Measurements from ENCODE around the gene AGBL4. TPM values are rescaled to one million over a fixed set of nuclear protein-coding genes. Genes with fewer than 3 reads are reported as not detected.

AGBL4 gene
- total RNA-seq, 1 donor from 2014 or later = under 0.01 TPM

DNA sequence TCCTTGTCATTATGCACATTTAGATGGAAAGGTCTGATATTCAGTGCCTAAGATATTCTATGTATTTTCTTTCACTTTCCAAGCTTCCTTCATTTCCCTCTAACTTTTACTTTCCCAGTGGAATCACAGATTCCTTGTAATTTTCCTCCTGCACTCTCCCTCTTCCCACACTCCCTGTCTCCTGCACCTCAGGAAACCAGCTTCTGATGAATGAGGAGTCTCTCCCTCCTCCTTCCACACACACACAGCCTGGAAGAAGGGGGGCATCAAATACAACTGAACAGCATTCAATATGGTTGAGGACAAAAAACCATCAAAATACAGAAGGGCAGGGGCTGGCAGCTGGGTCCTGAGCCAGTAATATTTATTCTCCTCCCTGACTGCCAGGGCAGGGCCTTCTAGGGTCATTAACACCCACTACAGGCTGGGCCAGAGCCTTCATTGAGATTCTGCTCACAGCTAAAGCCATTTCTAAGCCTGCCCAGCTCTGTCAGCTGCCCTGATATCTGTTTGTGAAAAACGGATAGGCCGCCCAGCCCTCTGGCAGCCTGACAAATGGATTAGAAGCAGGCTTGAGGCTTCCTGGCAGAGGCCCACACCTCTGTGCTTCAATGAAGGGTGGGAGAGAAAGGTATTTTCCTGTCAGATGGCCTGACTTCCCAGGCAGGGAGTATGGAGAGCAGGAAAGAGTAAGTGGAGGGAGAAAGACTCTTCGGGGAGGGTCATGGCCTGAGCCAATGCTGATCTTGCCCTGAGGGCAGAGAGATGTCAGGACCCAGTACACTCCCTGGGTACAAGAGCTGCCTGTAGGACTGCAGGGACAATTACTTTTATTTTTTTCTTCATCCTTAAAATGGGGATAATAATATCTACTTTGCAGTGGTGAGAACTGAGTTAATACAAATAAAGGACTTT, 1412.9 kb downstream of the AGBL4 start:
- H3K27ac ChIP-seq (ENCODE audit: low read depth, low read length) = no peak overlapping the region
- no peaks in the 10 kb centered on the region for H3K27me3 ChIP-seq (ENCODE audit: control insufficient read depth in 3 of 3, insufficient read depth in 3 of 3, low read length in 3 of 3)
- H3K4me3 ChIP-seq (ENCODE audit: low read length in 3 of 3) = no peak overlapping the region
- H3K9me3 ChIP-seq (ENCODE audit: control insufficient read depth in 3 of 3, low read length in 3 of 3) = no peaks in the 10 kb centered on the region
- no peak overlapping the region for H3K9ac ChIP-seq (ENCODE audit: low read depth in 1 of 3, low read length in 3 of 3)
- H3K4me1 ChIP-seq (ENCODE audit: control insufficient read depth in 3 of 3, insufficient read depth in 3 of 3, low read length in 3 of 3) = peaks cover 0 to 3% (median 0%) of the 10 kb centered on the region in 3 donors
- no peaks in the 10 kb centered on the region for H3K36me3 ChIP-seq (ENCODE audit: control insufficient read depth in 3 of 3, insufficient read depth in 3 of 3, low read length in 3 of 3)

DNA sequence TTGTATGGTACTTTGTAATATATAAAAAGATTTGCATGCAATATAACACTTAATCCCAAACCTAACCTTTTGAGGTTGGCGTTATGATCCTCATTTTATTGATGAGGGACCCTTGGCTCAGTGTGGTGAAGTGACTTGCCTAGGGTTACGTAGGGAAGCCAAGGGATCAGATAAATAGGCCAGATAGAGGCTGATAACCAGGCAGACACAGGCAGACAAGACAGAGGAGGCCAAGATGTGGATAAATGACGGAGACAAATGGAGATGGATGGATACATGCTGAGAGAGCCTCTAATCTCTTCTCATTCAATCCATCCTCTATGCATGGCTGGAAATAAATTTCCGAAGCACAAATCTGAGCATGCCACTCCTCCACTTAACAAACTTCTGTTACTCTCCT, 1414.9 kb downstream of the AGBL4 start:
- H3K9ac ChIP-seq (ENCODE audit: low read depth in 1 of 3, low read length in 3 of 3) = no peak overlapping the region
- no peak overlapping the region for H3K4me3 ChIP-seq (ENCODE audit: low read length in 3 of 3)
- H3K4me1 ChIP-seq (ENCODE audit: control insufficient read depth in 3 of 3, insufficient read depth in 3 of 3, low read length in 3 of 3) = peaks cover 0 to 3% (median 0%) of the 10 kb centered on the region in 3 donors
- H3K9me3 ChIP-seq (ENCODE audit: control insufficient read depth in 3 of 3, low read length in 3 of 3) = no peaks in the 10 kb centered on the region
- no peak overlapping the region for H3K27ac ChIP-seq (ENCODE audit: low read depth, low read length)
- H3K27me3 ChIP-seq (ENCODE audit: control insufficient read depth in 3 of 3, insufficient read depth in 3 of 3, low read length in 3 of 3) = no peaks in the 10 kb centered on the region
- H3K36me3 ChIP-seq (ENCODE audit: control insufficient read depth in 3 of 3, insufficient read depth in 3 of 3, low read length in 3 of 3) = no peaks in the 10 kb centered on the region

DNA sequence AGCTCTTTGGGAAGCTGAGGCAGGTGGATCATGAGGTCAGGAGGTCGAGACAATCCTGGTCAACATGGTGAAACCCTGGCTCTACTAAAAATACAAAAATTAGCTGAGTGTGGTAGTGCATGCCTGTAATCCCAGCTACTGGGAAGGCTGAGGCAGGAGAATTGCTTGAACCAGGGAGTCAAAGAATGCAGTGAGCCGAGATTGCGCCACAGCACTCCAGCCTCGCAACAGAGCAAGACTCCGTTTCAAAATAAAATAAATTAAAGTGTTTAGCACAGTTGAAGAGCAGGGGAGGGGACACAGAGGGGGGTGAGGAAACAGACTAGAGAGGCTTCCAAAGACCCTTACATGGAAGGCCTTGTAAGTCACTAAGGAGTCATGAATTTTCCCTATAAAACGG, 1420.5 kb downstream of the AGBL4 start:
- Histone ChIP-seq H3K27ac (ENCODE audit: low read depth, low read length) (no peak overlapping the region), H3K4me3 (ENCODE audit: low read length in 3 of 3) (no peak overlapping the region), H3K36me3 (ENCODE audit: control insufficient read depth in 3 of 3, insufficient read depth in 3 of 3, low read length in 3 of 3) (no peaks in the 10 kb centered on the region), H3K27me3 (ENCODE audit: control insufficient read depth in 3 of 3, insufficient read depth in 3 of 3, low read length in 3 of 3) (no peaks in the 10 kb centered on the region), H3K4me1 (ENCODE audit: control insufficient read depth in 3 of 3, insufficient read depth in 3 of 3, low read length in 3 of 3) (no peaks in the 10 kb centered on the region), H3K9ac (ENCODE audit: low read depth in 1 of 3, low read length in 3 of 3) (no peak overlapping the region), H3K9me3 (ENCODE audit: control insufficient read depth in 3 of 3, low read length in 3 of 3) (no peaks in the 10 kb centered on the region)

DNA sequence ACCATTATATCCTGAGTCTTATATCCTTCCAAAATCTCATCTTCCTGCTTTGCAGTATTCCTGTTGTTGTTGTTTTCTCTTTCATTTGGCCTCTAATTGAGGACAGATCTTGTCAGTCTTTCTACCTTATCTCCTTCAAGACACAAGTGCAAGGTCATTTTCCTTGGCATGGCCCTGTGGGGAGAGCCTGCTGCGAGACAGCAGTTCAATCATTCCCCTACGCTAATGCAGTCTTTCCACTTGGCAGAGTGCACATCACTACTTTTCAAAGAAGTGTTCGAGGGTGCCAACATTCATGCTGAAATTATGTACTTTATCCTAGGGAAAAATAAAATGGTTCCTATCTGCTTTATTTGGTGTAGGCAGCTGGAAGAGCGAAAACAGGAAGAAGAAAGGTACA, 1421.4 kb downstream of the AGBL4 start:
- Histone ChIP-seq H3K9me3 (ENCODE audit: control insufficient read depth in 3 of 3, low read length in 3 of 3) (no peaks in the 10 kb centered on the region), H3K27me3 (ENCODE audit: control insufficient read depth in 3 of 3, insufficient read depth in 3 of 3, low read length in 3 of 3) (no peaks in the 10 kb centered on the region), H3K4me1 (ENCODE audit: control insufficient read depth in 3 of 3, insufficient read depth in 3 of 3, low read length in 3 of 3) (no peaks in the 10 kb centered on the region), H3K4me3 (ENCODE audit: low read length in 3 of 3) (no peak overlapping the region), H3K9ac (ENCODE audit: low read depth in 1 of 3, low read length in 3 of 3) (no peak overlapping the region), H3K36me3 (ENCODE audit: control insufficient read depth in 3 of 3, insufficient read depth in 3 of 3, low read length in 3 of 3) (no peaks in the 10 kb centered on the region), H3K27ac (ENCODE audit: low read depth, low read length) (no peak overlapping the region)

DNA sequence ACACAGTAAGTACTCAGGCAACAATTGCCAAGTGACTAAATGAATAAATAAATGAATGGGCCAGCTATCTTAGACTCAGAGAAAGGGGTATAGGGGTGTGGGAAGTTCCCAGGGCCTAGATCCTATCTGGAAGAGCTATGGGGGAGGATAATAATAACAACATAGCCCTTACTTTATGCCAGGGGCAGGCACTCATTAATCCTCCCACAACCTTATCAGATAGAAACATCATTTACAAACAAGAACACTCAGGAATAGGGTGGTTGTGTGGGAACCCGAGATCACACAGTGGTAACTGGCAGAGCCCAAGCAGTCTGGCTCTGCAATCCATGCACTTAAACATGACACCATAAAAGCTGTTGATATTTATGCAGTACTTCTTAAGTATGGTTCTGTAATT, 1423.6 kb downstream of the AGBL4 start:
- Histone ChIP-seq H3K9ac (ENCODE audit: low read depth in 1 of 3, low read length in 3 of 3) (no peak overlapping the region), H3K9me3 (ENCODE audit: control insufficient read depth in 3 of 3, low read length in 3 of 3) (no peaks in the 10 kb centered on the region), H3K36me3 (ENCODE audit: control insufficient read depth in 3 of 3, insufficient read depth in 3 of 3, low read length in 3 of 3) (no peaks in the 10 kb centered on the region), H3K4me1 (ENCODE audit: control insufficient read depth in 3 of 3, insufficient read depth in 3 of 3, low read length in 3 of 3) (no peaks in the 10 kb centered on the region), H3K27me3 (ENCODE audit: control insufficient read depth in 3 of 3, insufficient read depth in 3 of 3, low read length in 3 of 3) (no peaks in the 10 kb centered on the region), H3K4me3 (ENCODE audit: low read length in 3 of 3) (no peak overlapping the region), H3K27ac (ENCODE audit: low read depth, low read length) (no peak overlapping the region)

DNA sequence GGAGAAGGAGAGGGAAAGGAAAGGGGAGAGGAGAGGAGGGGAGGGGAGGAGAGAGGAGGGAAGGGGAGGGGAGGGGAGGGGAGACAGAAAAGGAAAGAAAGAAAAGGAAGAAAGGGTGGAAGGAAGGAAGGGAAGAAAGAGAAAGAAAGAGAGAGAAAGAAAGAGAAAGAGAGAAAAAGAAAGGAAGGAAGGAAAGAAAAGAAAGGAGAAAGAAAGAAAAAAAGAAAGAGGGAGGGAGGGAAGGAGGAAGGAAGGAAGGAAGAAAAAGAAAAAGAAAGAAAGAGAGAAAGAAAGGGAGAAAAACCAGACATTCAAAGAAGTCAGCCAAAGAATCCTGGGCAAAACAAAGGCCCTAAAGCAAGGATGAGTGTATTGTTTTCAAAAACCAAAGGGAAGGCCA, 1426.1 kb downstream of the AGBL4 start:
- no peaks in the 10 kb centered on the region for H3K9me3 ChIP-seq (ENCODE audit: control insufficient read depth in 3 of 3, low read length in 3 of 3)
- H3K27ac ChIP-seq (ENCODE audit: low read depth, low read length) = no peak overlapping the region
- H3K36me3 ChIP-seq (ENCODE audit: control insufficient read depth in 3 of 3, insufficient read depth in 3 of 3, low read length in 3 of 3) = no peaks in the 10 kb centered on the region
- no peak overlapping the region for H3K4me3 ChIP-seq (ENCODE audit: low read length in 3 of 3)
- no peak overlapping the region for H3K9ac ChIP-seq (ENCODE audit: low read depth in 1 of 3, low read length in 3 of 3)
- no peaks in the 10 kb centered on the region for H3K4me1 ChIP-seq (ENCODE audit: control insufficient read depth in 3 of 3, insufficient read depth in 3 of 3, low read length in 3 of 3)
- no peaks in the 10 kb centered on the region for H3K27me3 ChIP-seq (ENCODE audit: control insufficient read depth in 3 of 3, insufficient read depth in 3 of 3, low read length in 3 of 3)

DNA sequence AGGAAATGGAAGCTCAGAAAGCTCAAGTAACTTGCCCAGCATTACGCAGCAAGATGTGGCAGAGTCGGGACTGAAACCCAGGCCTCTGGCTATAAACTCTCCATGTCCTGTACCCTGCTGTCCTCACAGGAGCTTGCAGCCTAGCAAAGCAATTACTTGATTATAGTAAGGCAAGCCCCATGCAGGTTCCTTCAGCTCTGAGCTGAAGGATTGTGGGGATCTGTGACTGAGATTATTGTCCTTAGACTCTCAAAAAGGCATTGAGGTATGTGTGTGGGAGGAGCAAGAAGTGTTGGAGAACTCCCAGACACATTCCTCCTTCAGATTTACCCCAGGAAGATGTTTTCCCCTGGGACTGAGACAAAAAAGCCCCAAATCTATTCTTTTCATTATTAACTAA, 1427.7 kb downstream of the AGBL4 start:
- Histone ChIP-seq H3K27me3 (ENCODE audit: control insufficient read depth in 3 of 3, insufficient read depth in 3 of 3, low read length in 3 of 3) (no peaks in the 10 kb centered on the region), H3K36me3 (ENCODE audit: control insufficient read depth in 3 of 3, insufficient read depth in 3 of 3, low read length in 3 of 3) (no peaks in the 10 kb centered on the region), H3K4me3 (ENCODE audit: low read length in 3 of 3) (no peak overlapping the region), H3K4me1 (ENCODE audit: control insufficient read depth in 3 of 3, insufficient read depth in 3 of 3, low read length in 3 of 3) (no peaks in the 10 kb centered on the region), H3K27ac (ENCODE audit: low read depth, low read length) (no peak overlapping the region), H3K9me3 (ENCODE audit: control insufficient read depth in 3 of 3, low read length in 3 of 3) (no peaks in the 10 kb centered on the region), H3K9ac (ENCODE audit: low read depth in 1 of 3, low read length in 3 of 3) (no peak overlapping the region)

DNA sequence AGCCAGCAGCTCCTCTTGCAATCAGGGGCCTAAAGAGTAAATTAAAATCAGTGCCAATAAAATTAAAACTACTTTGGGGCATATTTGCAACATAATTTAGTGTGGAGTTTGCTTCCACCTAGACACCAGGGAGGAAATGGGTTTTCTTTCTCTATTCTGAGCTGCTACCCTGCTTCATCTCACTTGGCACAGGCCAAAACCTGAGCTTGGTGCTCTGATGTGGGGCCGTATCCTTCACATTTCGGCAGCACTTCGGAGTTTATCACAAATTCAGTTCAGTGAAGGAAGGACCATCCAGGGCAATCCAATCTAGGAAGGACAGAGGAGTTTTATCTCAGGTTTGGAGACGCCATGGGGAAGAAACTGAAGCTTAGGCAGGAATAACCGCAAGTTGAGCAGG, 1428.1 kb downstream of the AGBL4 start:
- Histone ChIP-seq H3K9me3 (ENCODE audit: control insufficient read depth in 3 of 3, low read length in 3 of 3) (no peaks in the 10 kb centered on the region), H3K36me3 (ENCODE audit: control insufficient read depth in 3 of 3, insufficient read depth in 3 of 3, low read length in 3 of 3) (no peaks in the 10 kb centered on the region), H3K4me3 (ENCODE audit: low read length in 3 of 3) (no peak overlapping the region), H3K27ac (ENCODE audit: low read depth, low read length) (no peak overlapping the region), H3K27me3 (ENCODE audit: control insufficient read depth in 3 of 3, insufficient read depth in 3 of 3, low read length in 3 of 3) (no peaks in the 10 kb centered on the region), H3K9ac (ENCODE audit: low read depth in 1 of 3, low read length in 3 of 3) (no peak overlapping the region), H3K4me1 (ENCODE audit: control insufficient read depth in 3 of 3, insufficient read depth in 3 of 3, low read length in 3 of 3) (no peaks in the 10 kb centered on the region)

DNA sequence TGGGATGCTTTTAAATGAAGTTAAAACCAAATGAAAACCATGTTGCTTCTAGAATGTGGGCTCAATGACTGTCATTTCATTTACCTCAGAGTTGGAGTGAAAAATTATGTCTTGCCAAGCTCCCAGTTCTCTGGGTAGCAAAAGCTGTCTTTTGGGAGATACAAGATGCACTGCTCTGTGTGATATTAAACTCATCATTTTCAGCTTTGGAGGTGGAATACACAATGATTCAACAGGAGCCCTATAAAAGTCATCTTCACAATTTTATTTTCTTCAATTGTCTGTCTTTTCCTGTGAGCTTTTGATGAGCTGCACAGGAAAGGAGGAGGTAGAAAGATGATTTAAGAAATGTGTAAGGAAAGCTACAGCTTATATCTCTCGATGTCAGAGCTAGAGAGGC, 1431.4 kb downstream of the AGBL4 start:
- Histone ChIP-seq H3K4me3 (ENCODE audit: low read length in 3 of 3) (no peak overlapping the region), H3K9me3 (ENCODE audit: control insufficient read depth in 3 of 3, low read length in 3 of 3) (no peaks in the 10 kb centered on the region), H3K4me1 (ENCODE audit: control insufficient read depth in 3 of 3, insufficient read depth in 3 of 3, low read length in 3 of 3) (no peaks in the 10 kb centered on the region), H3K27me3 (ENCODE audit: control insufficient read depth in 3 of 3, insufficient read depth in 3 of 3, low read length in 3 of 3) (no peaks in the 10 kb centered on the region), H3K9ac (ENCODE audit: low read depth in 1 of 3, low read length in 3 of 3) (no peak overlapping the region), H3K27ac (ENCODE audit: low read depth, low read length) (no peak overlapping the region), H3K36me3 (ENCODE audit: control insufficient read depth in 3 of 3, insufficient read depth in 3 of 3, low read length in 3 of 3) (no peaks in the 10 kb centered on the region)

DNA sequence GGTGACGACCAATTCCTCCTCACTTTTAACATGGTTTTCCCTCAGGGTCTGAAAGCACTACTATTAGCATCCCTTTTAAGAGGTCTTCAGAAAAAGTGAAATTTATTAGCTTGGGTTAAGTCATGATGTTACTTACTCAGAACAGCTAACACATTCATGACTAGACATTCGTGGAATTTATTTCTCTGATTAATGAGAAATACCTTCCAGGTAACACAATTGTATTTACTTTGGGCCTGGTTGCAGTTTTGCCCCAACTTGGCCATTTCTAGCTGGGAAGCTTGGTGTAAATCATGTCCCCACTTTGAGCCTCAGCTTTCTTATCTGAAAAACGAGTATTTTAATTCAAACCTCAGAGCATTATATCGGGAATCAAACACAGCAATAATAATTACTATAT, 1432.6 kb downstream of the AGBL4 start:
- Histone ChIP-seq H3K27ac (ENCODE audit: low read depth, low read length) (no peak overlapping the region), H3K9me3 (ENCODE audit: control insufficient read depth in 3 of 3, low read length in 3 of 3) (no peaks in the 10 kb centered on the region), H3K36me3 (ENCODE audit: control insufficient read depth in 3 of 3, insufficient read depth in 3 of 3, low read length in 3 of 3) (no peaks in the 10 kb centered on the region), H3K4me3 (ENCODE audit: low read length in 3 of 3) (no peak overlapping the region), H3K9ac (ENCODE audit: low read depth in 1 of 3, low read length in 3 of 3) (no peak overlapping the region), H3K27me3 (ENCODE audit: control insufficient read depth in 3 of 3, insufficient read depth in 3 of 3, low read length in 3 of 3) (peaks cover 0 to 3% (median 0%) of the 10 kb centered on the region in 3 donors), H3K4me1 (ENCODE audit: control insufficient read depth in 3 of 3, insufficient read depth in 3 of 3, low read length in 3 of 3) (no peaks in the 10 kb centered on the region)

Measured in skeletal muscle tissue (tissue), 4 donors.